Neural progenitor cell (in vitro differentiated cells): ENCODE data around the gene CENPP. TPM values are rescaled to one million over a fixed set of nuclear protein-coding genes. Genes with fewer than 3 reads are reported as not detected.

ENCODE experiments used
- DNase-seq: peaks from one replicate; pipeline ENCODE4 v3.0.0-alpha.2; 2016; ENCODE audit warnings: low spot score
- H2AFZ ChIP-seq: fragments of 200-600 bp; sonication (generic); replicated peaks from 2 replicates; pipeline ENCODE4 v1.6.1; 2016; ENCODE audit warnings: antibody characterized with exemption
- H3F3A ChIP-seq: fragments of 200-600 bp; sonication (generic); 2 replicates; pipeline ENCODE4 v1.6.1; 2016; ENCODE audit warnings: antibody characterized with exemption, low read depth
- H3K27ac ChIP-seq: fragments of 200-600 bp; sonication (generic); 2 replicates; pipeline ENCODE4 v1.5.1; 2016; ENCODE audit warnings: mild to moderate bottlenecking
- H3K27me3 ChIP-seq: fragments of 200-600 bp; sonication (generic); 2 replicates; pipeline ENCODE4 v1.6.1; 2016; ENCODE audit warnings: mild to moderate bottlenecking, moderate library complexity
- H3K36me3 ChIP-seq: fragments of 200-600 bp; sonication (generic); 2 replicates; pipeline ENCODE4 v1.5.1; 2016
- H3K4me1 ChIP-seq: fragments of 200-600 bp; sonication (generic); 2 replicates; pipeline ENCODE4 v1.6.1; 2016; ENCODE audit warnings: mixed run types
- H3K4me2 ChIP-seq: fragments of 200-600 bp; sonication (generic); 2 replicates; pipeline ENCODE4 v1.6.1; 2016
- H3K4me3 ChIP-seq: fragments of 200-600 bp; sonication (generic); 2 replicates; pipeline ENCODE4 v1.5.1; 2016
- H3K79me2 ChIP-seq: fragments of 200-600 bp; sonication (generic); 2 replicates; pipeline ENCODE4 v1.6.1; 2016; ENCODE audit warnings: low read depth
- H3K9ac ChIP-seq: fragments of 200-600 bp; sonication (generic); 2 replicates; pipeline ENCODE4 v1.6.1; 2016
- H3K9me3 ChIP-seq: fragments of 200-600 bp; sonication (generic); 2 replicates; pipeline ENCODE4 v1.5.1; 2016; ENCODE audit warnings: low read depth
- H4K20me1 ChIP-seq: fragments of 200-600 bp; sonication (generic); 2 replicates; pipeline ENCODE4 v1.6.1; 2016; ENCODE audit warnings: low read depth
- H3K27ac Mint-ChIP-seq: 3 replicates; pipeline ENCODE4 v1.8.0; 2021; ENCODE audit warnings: mixed read lengths
- H3K27me3 Mint-ChIP-seq: 2 replicates; pipeline ENCODE4 v1.8.0; 2022; ENCODE audit warnings: low read depth, mild to moderate bottlenecking, inconsistent platforms, moderate library complexity, mixed read lengths; ENCODE audit not compliant: insufficient read depth
- H3K36me3 Mint-ChIP-seq: 3 replicates; pipeline ENCODE4 v1.8.0; 2021; ENCODE audit warnings: mixed read lengths
- H3K4me1 Mint-ChIP-seq: 3 replicates; pipeline ENCODE4 v1.8.0; 2021; ENCODE audit warnings: mixed read lengths
- H3K4me3 Mint-ChIP-seq: 3 replicates; pipeline ENCODE4 v1.8.0; 2021; ENCODE audit warnings: mild to moderate bottlenecking, moderate library complexity, mixed read lengths
- H3K9me3 Mint-ChIP-seq: 3 replicates; pipeline ENCODE4 v1.8.0; 2020; ENCODE audit warnings: mixed read lengths
- EZH2 ChIP-seq: fragments of 200-600 bp; sonication (generic); IDR thresholded peaks from 2 replicates; pipeline ENCODE4 v1.6.1; 2017; ENCODE audit warnings: antibody characterized with exemption, mild to moderate bottlenecking, moderate library complexity
- EZH2phosphoT487 ChIP-seq: fragments of 200-600 bp; sonication (generic); IDR thresholded peaks from 2 replicates; pipeline ENCODE4 v1.6.1; 2017; ENCODE audit warnings: antibody characterized with exemption
- total RNA-seq: library from RNA; depleted of rRNA; stranded (reverse); fragments of >200 nt; gene quantifications from 2 replicates; pipeline ENCODE4 v1.2.3, GENCODE V29; 2015; ENCODE audit warnings: low replicate concordance
- TF ChIP-seq, protein P1 (sequence below): fragments of 200-600 bp; sonication (generic); IDR thresholded peaks from 2 replicates; pipeline ENCODE4 v1.5.1; 2017; ENCODE audit warnings: antibody characterized with exemption, mild to moderate bottlenecking

The CENPP gene
- total RNA-seq, 1 donor from 2014 or later: 10.7 TPM

GRCh38 chr9:92373167-92373566 is 47.4 kb downstream of the CENPP start:
- no peaks in the 10 kb centered on the region for H4K20me1 ChIP-seq
- H3K4me3 ChIP-seq: no peak overlapping the region
- H3K27ac Mint-ChIP-seq: no peak overlapping the region
- peaks cover 4% of the 10 kb centered on the region for H3K79me2 ChIP-seq
- DNase-seq: no peak
- no peak overlapping the region for H3K27ac ChIP-seq
- H3F3A ChIP-seq: peaks cover 10% of the 10 kb centered on the region
- H3K9ac ChIP-seq: no peak overlapping the region
- no peaks in the 10 kb centered on the region for H3K27me3 Mint-ChIP-seq
- H3K9me3 ChIP-seq: no peaks in the 10 kb centered on the region
- no peaks in the 10 kb centered on the region for H3K36me3 ChIP-seq
- H3K4me2 ChIP-seq: no peak overlapping the region
- TF ChIP-seq EZH2: no peak
- no peak for TF ChIP-seq EZH2phosphoT487
- TF ChIP-seq, protein P1, sequence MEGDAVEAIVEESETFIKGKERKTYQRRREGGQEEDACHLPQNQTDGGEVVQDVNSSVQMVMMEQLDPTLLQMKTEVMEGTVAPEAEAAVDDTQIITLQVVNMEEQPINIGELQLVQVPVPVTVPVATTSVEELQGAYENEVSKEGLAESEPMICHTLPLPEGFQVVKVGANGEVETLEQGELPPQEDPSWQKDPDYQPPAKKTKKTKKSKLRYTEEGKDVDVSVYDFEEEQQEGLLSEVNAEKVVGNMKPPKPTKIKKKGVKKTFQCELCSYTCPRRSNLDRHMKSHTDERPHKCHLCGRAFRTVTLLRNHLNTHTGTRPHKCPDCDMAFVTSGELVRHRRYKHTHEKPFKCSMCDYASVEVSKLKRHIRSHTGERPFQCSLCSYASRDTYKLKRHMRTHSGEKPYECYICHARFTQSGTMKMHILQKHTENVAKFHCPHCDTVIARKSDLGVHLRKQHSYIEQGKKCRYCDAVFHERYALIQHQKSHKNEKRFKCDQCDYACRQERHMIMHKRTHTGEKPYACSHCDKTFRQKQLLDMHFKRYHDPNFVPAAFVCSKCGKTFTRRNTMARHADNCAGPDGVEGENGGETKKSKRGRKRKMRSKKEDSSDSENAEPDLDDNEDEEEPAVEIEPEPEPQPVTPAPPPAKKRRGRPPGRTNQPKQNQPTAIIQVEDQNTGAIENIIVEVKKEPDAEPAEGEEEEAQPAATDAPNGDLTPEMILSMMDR: no peak
- H3K4me3 Mint-ChIP-seq: no peak overlapping the region
- peaks cover 2% of the 10 kb centered on the region for H3K36me3 Mint-ChIP-seq
- peaks cover 20% of the 10 kb centered on the region for H3K9me3 Mint-ChIP-seq
- H2AFZ ChIP-seq: no peak overlapping the region
- peaks cover 5% of the 10 kb centered on the region for H3K4me1 Mint-ChIP-seq
- peaks cover 15% of the 10 kb centered on the region for H3K4me1 ChIP-seq
- no peaks in the 10 kb centered on the region for H3K27me3 ChIP-seq

GRCh38 chr9:92377876-92378275 is 52.1 kb downstream of the CENPP start:
- H3K4me3 Mint-ChIP-seq: no peak overlapping the region
- Histone ChIP-seq H3K9ac (no peak overlapping the region), H3F3A (no peaks in the 10 kb centered on the region), H3K79me2 (no peaks in the 10 kb centered on the region), H3K27me3 (no peaks in the 10 kb centered on the region), H3K27ac (no peak overlapping the region), H3K4me3 (no peak overlapping the region), H3K36me3 (no peaks in the 10 kb centered on the region), H3K9me3 (no peaks in the 10 kb centered on the region), H3K4me2 (no peak overlapping the region), H3K4me1 (peaks cover 7% of the 10 kb centered on the region), H2AFZ (no peak overlapping the region), H4K20me1 (no peaks in the 10 kb centered on the region)
- peaks cover 11% of the 10 kb centered on the region for H3K4me1 Mint-ChIP-seq
- TF ChIP-seq EZH2phosphoT487 (no peak), EZH2 (no peak)
- TF ChIP-seq, protein P1: no peak
- no peaks in the 10 kb centered on the region for H3K27me3 Mint-ChIP-seq
- no peaks in the 10 kb centered on the region for H3K36me3 Mint-ChIP-seq
- H3K9me3 Mint-ChIP-seq: peaks cover 12% of the 10 kb centered on the region
- DNase-seq: no peak
- H3K27ac Mint-ChIP-seq: no peak overlapping the region

DNA sequence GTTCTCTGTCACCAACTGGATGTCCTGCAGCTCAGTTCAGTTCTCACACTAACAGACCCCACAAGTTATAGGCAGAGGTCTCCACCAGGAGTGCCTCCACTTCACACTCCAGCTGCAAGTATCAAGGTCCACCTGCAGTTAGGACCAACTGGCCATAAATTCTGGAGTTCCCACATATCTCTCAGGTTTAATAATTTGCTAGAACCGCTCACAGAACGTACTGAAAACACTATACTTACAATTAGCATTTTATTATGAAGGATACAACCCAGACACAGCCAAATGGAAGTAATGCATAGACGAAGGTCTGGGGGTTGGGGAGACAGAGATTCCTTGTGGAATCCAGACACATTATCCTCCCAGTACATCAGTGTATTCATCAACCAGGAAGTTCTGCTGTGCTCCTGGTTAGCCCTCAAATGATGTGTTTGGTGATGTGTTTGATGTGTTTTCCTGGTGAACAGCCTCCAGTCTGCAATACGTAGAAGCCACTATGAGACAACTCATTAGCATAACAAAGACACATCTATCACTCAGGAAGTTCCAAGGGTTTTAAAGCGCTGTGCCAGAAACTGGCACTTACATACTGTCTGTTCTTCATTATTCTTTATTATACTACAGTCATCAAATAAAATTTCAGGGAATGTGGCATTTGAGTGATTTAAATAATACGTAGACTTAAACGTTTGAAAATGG is 53.3 kb downstream of the CENPP start:
- Histone ChIP-seq H3K27ac (no peak overlapping the region), H3F3A (no peaks in the 10 kb centered on the region), H3K9ac (no peak overlapping the region), H2AFZ (no peak overlapping the region), H3K4me2 (no peak overlapping the region), H3K4me1 (peaks cover 7% of the 10 kb centered on the region), H3K27me3 (no peaks in the 10 kb centered on the region), H3K9me3 (no peaks in the 10 kb centered on the region), H3K36me3 (no peaks in the 10 kb centered on the region), H3K79me2 (no peaks in the 10 kb centered on the region), H3K4me3 (no peak overlapping the region), H4K20me1 (no peaks in the 10 kb centered on the region)
- H3K27me3 Mint-ChIP-seq: no peaks in the 10 kb centered on the region
- no peaks in the 10 kb centered on the region for H3K36me3 Mint-ChIP-seq
- peaks cover 11% of the 10 kb centered on the region for H3K4me1 Mint-ChIP-seq
- H3K27ac Mint-ChIP-seq: no peak overlapping the region
- H3K4me3 Mint-ChIP-seq: no peak overlapping the region
- H3K9me3 Mint-ChIP-seq: peaks cover 10% of the 10 kb centered on the region
- DNase-seq: peak; percentile 38
- TF ChIP-seq, protein P1: no peak
- no peak for TF ChIP-seq EZH2phosphoT487
